ENCODE measurements around the gene ZDHHC11B. TPM values are rescaled to one million over a fixed set of nuclear protein-coding genes. Genes with fewer than 3 reads are reported as not detected.
"Not testable (repeated sequence)": the region's sequence is repeated elsewhere in the genome, so short reads cannot be mapped to it uniquely, and the experiment has no call there.

ZDHHC11B gene
- total RNA-seq, 1 experiment from 2014 or later, result 1.4 TPM

DNA sequence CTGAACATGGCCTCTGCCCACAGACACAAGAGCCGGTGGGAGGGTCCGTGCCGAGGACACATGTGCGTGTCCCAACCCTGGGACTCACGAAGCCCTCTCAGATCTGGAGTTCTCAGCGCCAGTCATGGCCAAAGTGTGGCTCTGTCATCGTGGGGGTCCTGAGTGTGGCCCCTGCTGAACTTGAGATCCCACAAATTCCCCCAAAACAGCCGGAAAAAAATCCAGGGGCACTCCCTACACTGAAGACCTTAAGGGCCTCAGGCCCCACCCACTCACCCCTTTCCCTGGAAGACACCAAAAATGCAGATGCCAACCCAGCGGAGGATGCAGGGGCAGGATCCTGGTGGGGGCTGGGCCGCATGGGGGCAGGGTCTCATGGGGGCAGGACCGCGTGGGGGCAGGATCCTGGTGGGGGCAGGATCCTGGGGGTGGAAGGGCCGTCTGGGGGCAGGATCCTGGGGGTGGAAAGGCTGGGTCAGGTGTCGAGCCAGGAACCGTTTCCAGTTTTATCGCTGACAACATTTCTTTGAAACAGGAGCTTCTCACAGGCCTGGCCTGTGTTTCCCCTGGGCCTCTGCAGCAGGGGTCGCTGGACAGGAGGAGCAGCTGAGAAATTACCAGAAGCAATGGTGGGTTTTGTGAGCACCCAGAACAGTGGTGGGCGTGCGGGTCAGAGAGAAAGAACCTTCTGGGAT lies 13.3 kb downstream of the ZDHHC11B start:
- not testable (repeated sequence) for H2BK12ac ChIP-seq (ENCODE audit: insufficient read length, low read depth, low read length); H4K91ac ChIP-seq (ENCODE audit: insufficient read length, low read depth, low read length); H3K4me1 Mint-ChIP-seq; H3K9me3 Mint-ChIP-seq; H4K20me1 ChIP-seq (ENCODE audit: control insufficient read depth, insufficient read depth, insufficient read length); H4K5ac ChIP-seq (ENCODE audit: insufficient read length, low read depth, low read length); H3K9me3 ChIP-seq (ENCODE audit: control insufficient read depth, low read depth, low read length); H3K27me3 Mint-ChIP-seq (ENCODE audit: low read depth); H2BK20ac ChIP-seq (ENCODE audit: low read depth, low read length, poor library complexity, severe bottlenecking); H2BK15ac ChIP-seq (ENCODE audit: low read depth, low read length); H2BK5ac ChIP-seq (ENCODE audit: insufficient read length, low read length); H3K4me2 ChIP-seq (ENCODE audit: insufficient read depth, insufficient read length, low read length); H4K8ac ChIP-seq (replicated peaks; ENCODE audit: insufficient read length, low read depth, low read length); H2AFZ ChIP-seq (ENCODE audit: low read length); H3K27ac ChIP-seq (ENCODE audit: insufficient read length, low read depth, low read length); H3K23me2 ChIP-seq (ENCODE audit: insufficient read length, low read depth, low read length, poor library complexity, severe bottlenecking); H3K4me1 ChIP-seq (ENCODE audit: insufficient read depth, low read length); H3K27me3 ChIP-seq (ENCODE audit: insufficient read depth, low read length); H3K79me1 ChIP-seq (ENCODE audit: insufficient read depth, low read depth, low read length, poor library complexity, severe bottlenecking); H3K18ac ChIP-seq (ENCODE audit: insufficient read length, low read depth, low read length); H3K9ac ChIP-seq (ENCODE audit: extremely low read depth, insufficient read length, low read length); H3T11ph ChIP-seq (ENCODE audit: low read length); H3K56ac ChIP-seq (ENCODE audit: insufficient read length, low read depth, low read length); H2BK120ac ChIP-seq (ENCODE audit: low read depth, low read length, poor library complexity, severe bottlenecking); H3K14ac ChIP-seq (ENCODE audit: insufficient read depth, low read length); H2AK5ac ChIP-seq (ENCODE audit: insufficient read length, low read length); H3K4me3 Mint-ChIP-seq; H3K23ac ChIP-seq (ENCODE audit: insufficient read length, low read depth, low read length); H3K36me3 Mint-ChIP-seq (ENCODE audit: insufficient read depth in 1 of 3, low read depth in 3 of 3); H3K79me2 ChIP-seq (ENCODE audit: insufficient read depth, low read length); H3K4ac ChIP-seq (ENCODE audit: low read depth, low read length)
- H3K27ac Mint-ChIP-seq, result 0 out of 7 replicates have a peak overlapping the region, but pooled peaks of 1 of the 3 experiments have one; percentile 76
- DNase-seq, result peak; percentile 19
- no CpG with 5 or more reads among the region's 19 CpGs for WGBS (ENCODE audit: extremely low coverage, insufficient read length, low lambda C conversion rate)

DNA sequence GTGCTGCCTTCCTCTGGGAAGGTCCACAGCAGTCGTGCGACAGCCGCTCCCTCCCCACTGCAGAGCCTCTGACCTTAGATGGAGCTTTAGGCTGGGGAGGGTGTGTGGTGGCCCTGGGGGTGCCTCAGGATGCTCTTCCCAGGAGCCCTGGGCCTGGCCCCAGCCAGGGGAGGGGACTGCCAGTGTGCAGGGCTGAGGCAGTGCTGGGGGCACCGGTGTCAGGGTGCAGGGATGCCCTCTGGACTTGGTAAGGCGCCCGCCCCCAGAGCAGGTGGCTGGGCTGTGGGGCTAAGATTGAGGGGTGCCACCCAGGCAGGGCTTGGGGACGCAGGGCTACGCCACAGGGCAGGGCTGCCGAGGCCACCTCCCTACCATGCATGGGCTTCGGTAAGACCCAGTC lies 13.9 kb downstream of the ZDHHC11B start:
- not testable (repeated sequence) for H3K9ac ChIP-seq (ENCODE audit: extremely low read depth, insufficient read length, low read length); H3K79me2 ChIP-seq (ENCODE audit: insufficient read depth, low read length); H4K20me1 ChIP-seq (ENCODE audit: control insufficient read depth, insufficient read depth, insufficient read length); H3T11ph ChIP-seq (ENCODE audit: low read length); H2BK12ac ChIP-seq (ENCODE audit: insufficient read length, low read depth, low read length); H3K27ac Mint-ChIP-seq; H3K9me3 Mint-ChIP-seq; H3K23me2 ChIP-seq (ENCODE audit: insufficient read length, low read depth, low read length, poor library complexity, severe bottlenecking); H3K56ac ChIP-seq (ENCODE audit: insufficient read length, low read depth, low read length); H4K5ac ChIP-seq (ENCODE audit: insufficient read length, low read depth, low read length); H3K36me3 Mint-ChIP-seq (ENCODE audit: insufficient read depth in 1 of 3, low read depth in 3 of 3); H3K23ac ChIP-seq (ENCODE audit: insufficient read length, low read depth, low read length); H3K14ac ChIP-seq (ENCODE audit: insufficient read depth, low read length); H3K4me3 Mint-ChIP-seq; H4K91ac ChIP-seq (ENCODE audit: insufficient read length, low read depth, low read length); H3K4me1 ChIP-seq (ENCODE audit: insufficient read depth, low read length); H3K4ac ChIP-seq (ENCODE audit: low read depth, low read length); H2BK5ac ChIP-seq (ENCODE audit: insufficient read length, low read length); H3K18ac ChIP-seq (ENCODE audit: insufficient read length, low read depth, low read length); H3K9me3 ChIP-seq (ENCODE audit: control insufficient read depth, low read depth, low read length); H3K27me3 ChIP-seq (ENCODE audit: insufficient read depth, low read length); H2AK5ac ChIP-seq (ENCODE audit: insufficient read length, low read length); H3K27ac ChIP-seq (ENCODE audit: insufficient read length, low read depth, low read length); H2AFZ ChIP-seq (ENCODE audit: low read length); H3K79me1 ChIP-seq (ENCODE audit: insufficient read depth, low read depth, low read length, poor library complexity, severe bottlenecking); H3K4me2 ChIP-seq (ENCODE audit: insufficient read depth, insufficient read length, low read length); H4K8ac ChIP-seq (replicated peaks; ENCODE audit: insufficient read length, low read depth, low read length); H3K4me1 Mint-ChIP-seq; H2BK20ac ChIP-seq (ENCODE audit: low read depth, low read length, poor library complexity, severe bottlenecking); H2BK15ac ChIP-seq (ENCODE audit: low read depth, low read length); H3K27me3 Mint-ChIP-seq (ENCODE audit: low read depth); H2BK120ac ChIP-seq (ENCODE audit: low read depth, low read length, poor library complexity, severe bottlenecking)
- whole genome bisulfite sequencing (ENCODE audit: extremely low coverage, insufficient read length, low lambda C conversion rate), result no CpG with 5 or more reads among the region's 10 CpGs
- DNase-seq, result peak; percentile 22
